GM19035 (cell line): ENCODE measurements around the gene VPS16.

Experiments used
- ATAC-seq: cut with Tn5 transposase; IDR thresholded peaks from one replicate; pipeline ENCODE4 v1.9.1; 2021; ENCODE audit not compliant: unreplicated experiment

VPS16 gene

DNA sequence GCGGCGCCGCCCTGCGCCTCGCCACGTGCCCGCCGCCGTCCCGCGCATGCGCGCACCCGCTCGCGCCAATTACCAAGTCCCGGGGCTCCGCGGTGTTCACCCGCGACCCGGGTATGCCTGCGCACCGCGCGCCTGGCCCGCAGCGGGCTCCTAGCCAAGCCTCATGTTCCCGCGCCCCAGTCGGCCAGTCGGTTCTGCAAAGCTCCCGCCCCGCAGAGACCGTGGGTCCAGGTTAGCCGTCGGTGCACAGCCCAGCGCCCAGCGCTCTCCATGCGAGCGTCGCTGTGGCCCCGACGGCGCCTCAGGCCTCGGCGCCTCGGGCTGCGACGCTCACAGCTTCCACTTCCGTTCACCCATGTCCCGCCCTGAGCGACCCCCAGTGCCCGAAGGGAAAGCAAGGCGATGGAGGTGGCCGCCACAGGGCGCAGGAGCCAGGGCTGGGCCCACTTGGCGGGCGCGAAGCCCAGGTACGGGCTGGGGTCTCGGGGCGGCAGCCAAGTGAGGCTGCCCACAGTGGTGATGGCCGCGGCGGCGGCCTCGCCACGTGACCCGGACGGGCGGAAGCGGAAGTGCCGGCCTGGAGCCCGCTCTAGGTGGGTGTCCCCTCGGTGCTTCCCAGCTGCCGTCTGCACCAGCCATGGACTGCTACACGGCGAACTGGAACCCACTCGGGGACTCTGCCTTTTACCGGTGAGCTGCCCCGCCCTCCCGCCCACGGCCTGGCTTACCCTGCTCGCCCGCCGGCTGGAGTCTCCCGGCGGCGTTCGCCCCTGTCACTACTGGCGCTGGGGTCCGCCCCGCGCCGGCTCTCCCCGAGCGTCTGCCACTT lies at the start of gene VPS16, which contains the start of gene PCED1A:
Gene VPS16, plus strand, starts transcription at position 608 of the 829 bp plus-strand sequence. Its CDS starts 30 bp downstream, at position 638.
Gene PCED1A, minus strand, starts transcription at position 518 of the 829 bp plus-strand sequence. CDS start 743 bp downstream, outside the sequence.
- peak; percentile 93 for ATAC-seq

DNA sequence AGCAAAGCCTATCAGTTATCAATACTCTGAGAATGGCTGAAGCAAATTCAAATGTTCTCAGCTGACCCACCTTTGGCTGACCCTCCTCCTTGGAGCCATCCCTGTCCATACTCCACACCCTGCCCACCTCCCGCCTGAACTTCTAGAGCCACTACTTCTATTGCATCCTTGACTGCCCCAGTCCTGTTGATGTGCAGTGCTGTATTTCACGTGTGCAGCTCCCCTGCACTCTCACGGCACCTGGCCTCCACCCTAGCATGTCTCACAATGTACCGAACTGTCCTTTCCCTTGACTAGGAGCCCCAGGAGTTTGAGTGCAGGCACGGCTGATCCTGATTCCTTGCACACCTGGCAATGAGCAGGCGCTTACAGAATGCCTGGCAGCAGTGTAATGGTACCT lies 47.1 kb upstream of the VPS16 start:
- no peak for ATAC-seq

DNA sequence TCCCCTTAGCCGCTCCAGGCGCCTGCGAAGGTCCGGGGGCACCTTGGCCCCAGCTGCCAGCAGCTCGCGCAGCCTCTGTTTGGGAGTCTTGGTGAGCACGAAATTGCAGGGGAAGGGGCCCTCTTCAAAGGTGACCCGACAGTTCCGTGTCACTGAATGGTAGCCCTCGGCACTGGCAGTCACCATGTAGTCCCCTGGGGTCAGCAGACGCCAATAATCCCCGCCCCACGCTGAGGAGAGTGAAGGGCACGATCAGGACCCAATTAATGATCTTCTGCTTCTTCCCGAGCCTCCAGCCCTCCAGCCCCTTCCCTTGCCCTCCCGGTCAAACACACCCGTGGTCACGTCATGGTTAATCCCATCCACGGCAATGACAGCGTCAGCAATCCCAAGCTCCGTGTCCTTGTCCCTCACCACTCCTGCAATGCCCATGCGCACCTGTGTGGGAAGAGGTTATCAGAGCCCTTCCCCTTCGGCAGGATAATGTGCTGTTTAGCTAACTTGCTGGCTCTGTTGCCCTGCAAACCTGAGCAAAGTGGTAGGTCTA lies 46.3 kb upstream of the VPS16 start:
- no peak for ATAC-seq

DNA sequence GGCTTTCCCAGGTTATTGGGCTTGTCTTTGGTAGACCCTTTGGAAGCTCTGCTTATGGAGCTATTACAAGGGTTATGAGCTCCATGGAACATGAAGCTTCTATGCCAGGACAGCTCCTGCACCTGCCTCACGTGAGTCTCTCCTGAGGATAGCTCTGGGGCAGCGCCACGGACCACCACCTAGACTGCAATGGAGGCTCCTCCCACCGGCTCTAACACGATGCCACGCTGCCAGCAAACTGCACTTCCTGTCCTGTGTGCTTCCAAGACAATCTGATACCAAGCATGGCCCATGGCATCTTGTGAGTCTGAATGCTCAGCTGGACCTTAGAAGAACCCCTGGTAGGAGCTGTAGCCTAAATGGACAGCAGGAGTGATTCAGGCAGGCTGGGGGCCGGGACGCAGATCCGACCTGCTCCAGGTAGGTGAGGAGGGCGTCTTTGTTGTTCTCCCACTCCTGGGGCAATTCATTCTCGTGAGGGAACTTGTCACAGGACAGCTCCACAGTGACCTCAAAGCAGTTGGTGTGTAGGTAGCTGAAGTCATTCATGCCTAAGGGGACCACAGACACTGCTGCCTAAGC lies 45.6 kb upstream of the VPS16 start:
- ATAC-seq: no peak

DNA sequence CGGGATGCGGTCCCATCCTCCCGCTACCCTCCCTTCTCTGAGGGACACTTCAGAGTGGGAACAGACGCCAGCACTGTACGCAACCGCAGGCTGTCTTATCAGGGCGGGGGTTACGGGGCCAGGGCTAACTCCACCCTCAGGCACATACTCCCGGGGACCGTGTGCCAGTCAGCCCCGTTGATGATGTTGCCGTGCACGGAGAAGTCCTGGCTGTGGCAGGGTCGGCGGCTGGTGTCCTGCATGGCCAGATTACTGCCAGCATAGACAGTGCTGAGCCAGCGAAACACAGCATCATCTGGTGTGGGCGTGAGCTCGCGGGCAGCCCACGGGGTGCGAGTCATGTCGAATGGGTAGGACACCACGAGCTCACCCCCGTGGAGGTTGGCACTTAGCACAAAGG lies 45.1 kb upstream of the VPS16 start:
- no peak for ATAC-seq

DNA sequence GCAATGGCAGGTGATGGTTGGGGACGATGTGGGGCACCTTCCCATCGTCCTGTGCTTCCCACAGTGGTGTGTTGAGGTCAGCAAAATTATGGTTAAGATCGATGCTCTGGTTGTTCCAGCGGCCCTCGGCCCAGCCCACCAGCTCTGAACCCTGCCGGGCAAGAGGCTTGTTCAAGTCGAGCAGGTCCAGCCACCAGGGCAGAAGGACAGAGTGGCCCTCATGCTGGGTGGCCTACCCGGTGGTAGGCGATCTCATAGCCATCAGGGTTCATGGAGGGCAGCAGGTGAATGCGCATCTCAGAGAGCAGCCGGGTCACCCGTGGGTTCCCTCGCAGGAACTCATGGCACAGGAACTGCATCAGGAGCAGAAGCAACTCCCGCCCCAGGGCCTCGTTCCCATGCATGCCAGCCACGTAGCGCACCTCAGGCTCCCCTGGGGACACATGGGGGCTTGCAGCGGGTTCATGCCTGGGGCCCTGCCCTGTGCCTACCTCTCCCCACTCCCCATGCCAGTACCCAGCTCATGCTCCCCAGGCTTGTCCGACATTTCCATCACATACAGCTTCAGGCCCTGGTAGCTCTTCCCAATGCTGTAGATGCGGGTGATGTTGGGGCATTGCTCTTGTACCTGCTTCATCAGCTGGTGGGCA lies 44.4 kb upstream of the VPS16 start:
- ATAC-seq: no peak

DNA sequence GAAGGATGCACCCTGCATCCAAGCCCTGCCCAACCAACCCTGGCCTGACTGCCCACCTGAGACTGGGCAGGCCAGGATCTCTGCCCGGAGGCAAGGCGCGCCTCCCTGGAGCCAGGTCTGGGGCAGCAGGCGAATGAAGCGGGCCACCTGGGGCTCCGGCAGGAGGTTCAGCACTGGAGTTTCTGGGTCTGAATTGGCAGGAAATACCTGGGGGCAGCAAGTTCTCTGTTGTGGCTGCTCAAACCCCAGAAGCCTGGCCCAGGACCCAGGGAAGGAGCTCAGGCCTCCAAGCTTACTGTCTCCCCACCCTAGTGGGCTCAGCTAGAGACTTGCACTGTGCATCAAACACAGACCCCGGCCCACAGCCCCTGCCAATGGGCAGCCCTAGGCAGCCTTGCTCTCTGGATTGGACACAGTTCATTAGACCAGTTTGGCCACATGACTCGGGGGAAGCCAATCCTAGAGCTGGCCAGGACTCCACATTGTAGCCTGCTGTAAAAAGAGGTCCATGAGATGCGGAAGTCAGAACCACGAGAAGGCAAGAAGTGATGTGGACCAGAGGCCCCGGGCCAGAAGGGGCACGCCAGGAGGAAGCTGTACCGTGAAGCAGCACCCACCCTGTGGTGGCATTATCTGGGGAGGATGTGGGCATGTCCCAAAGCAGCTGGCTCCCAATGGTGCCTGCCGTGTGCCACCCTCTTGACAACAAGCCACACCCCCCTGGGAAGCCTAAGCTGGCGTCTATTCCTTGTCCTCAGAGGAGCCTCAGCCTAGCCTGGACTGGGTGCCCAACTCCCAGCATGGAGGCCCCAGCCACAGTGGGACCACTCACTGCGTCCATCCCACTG lies 43.2 kb upstream of the VPS16 start:
- no peak for ATAC-seq

DNA sequence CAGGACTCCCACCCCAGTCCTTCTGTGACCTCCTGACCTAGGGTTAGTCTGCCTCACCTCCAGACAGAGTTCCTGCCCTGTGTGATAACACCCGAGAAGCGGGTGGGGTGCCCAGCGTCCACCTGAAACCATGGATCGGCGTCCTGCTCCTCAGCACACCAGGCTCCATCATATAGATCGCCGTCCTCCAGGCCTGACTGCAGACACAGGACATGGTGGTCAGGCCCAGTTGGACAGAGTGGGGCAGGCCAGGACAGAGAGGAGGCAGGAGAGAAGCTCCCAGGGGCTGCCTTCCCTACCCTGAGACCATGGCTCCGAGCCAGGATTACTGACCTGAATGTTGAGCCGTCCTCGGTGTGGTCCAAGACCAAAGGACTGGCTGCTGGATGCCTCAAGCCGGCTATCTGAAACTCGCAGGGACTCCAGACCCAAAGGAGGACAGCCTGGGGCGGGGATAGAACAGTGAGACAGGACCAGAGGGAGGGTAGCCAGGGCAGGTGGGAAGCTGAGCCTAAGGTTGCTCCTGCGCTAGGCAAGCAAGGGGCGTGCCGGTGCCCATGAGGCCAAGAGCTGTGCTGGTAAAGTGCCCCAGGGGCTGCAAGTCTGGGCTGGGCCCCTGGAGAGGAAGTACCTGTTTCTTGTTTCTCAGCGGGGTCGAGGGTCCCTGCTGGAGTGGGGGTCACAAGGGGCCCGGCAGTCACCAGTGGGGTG lies 42.3 kb upstream of the VPS16 start:
- ATAC-seq: no peak

DNA sequence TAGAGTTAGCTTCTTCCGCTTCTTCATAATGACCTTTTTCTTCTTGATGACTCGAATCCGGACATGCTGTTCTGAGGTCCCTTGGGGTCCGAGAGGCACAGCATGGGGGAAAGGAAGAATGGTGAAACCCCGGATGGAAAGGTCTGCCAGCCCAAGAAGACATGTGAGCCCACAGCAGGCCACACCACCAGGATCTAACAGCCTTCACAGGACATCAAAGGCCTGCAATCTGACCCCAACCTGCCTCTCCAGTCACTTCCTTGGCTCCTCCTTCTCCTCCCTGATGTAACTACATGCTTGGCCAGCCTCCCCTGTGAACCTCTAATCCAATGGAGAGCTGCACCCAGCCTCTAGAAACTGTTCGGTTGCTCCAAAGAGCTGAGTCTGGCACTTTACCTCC lies 41.7 kb upstream of the VPS16 start:
- no peak for ATAC-seq

DNA sequence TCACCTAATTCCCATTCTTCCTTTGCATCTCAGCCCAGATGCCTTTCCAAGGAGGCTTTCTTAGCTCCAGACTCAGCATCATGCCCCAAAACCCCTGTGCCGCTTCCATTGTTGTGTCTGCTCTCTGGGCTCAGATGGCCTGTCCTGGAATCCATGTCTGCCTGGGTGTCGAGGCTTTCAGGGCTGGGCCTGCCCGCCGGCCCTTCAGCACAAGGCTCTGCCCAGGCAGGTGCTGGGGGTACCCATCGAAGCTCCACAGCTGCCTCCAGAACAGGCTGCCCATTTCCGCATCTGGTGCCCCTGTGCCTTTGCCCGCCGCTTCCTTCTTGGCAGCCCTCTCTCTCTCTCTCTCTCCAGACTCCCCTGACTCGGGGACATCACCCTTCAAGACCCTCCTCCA lies 41.3 kb upstream of the VPS16 start:
- no peak for ATAC-seq

DNA sequence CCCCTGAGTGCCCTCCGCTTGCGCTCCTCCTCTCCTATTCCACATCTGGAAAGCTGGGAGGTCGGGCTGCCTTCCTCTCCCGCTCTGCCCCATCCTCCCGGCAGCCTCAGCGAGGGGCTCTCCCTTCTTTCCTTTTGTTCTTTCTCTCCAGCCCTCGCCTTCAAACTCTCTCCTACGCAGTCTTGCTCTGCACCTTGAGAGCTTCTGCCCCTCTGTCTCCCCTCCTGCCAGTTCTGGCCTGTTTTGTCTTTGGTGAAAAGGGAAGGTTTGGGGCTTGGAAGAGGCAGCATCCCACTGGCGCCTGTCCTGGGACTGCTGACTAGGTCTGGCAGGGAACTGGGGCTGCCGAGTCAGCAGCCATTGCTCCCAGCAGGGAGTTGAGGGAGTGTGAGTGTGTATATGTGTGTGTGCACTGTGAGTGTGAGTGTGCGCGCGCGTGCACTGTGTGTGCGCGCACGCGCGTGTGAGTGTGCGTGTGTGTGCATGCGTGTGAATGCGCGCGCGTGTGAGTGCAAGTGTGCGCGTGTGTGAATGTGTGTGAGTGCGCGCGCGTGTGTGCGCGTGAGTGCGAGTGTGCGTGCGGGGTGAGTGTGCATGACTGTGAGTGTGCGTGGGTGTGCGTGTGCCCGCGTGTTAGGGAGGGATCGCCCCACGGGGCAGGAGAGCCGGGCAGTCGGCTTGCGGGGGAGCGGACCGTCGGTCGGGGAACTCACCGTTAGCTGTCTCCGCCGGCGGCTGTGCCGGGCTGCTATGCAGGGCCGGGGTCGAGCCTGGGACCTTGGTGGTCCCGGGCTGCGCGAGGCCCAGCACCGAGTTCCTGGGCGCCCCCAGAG lies 40.6 kb upstream of the VPS16 start:
- peak; percentile 5 for ATAC-seq

DNA sequence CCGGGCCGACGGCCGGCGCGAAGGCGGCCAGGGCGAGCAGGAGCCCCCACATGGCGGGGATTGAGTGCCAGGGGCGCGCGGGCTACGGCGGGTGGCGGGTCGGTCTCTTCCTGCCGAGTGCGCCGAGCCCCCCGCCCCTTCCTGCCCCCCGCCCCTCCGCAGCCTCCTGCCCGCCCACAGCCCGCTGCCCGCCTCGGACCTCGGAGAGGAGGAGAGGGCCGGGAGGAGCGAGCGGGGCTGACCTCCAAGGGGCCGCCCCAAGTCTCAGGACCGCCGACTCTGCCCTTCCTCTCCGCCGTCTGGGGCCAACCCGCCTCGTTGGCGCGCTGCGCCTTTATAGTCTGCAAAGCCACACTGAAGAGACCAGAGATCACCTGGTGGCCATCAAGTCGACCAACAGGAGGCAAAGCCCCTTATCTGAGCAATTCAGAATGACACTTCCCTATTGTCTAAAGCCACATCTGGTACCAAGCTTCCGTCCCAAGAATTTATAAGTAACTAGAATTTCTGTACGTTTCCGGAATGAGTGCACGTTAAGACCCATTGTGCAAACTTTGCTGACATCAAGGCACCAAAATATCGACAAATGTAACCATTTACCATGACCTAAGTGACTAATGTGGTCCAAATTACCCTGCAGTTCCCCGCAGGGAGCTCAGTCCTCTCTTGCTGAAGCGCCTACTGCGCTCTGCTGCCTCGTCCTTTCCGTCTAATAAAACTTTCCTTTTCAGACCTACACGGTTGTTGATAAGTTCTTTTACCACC lies 39.8 kb upstream of the VPS16 start, which contains the start of gene CPXM1:
Gene CPXM1, minus strand, starts transcription at position 107 of the 765 bp plus-strand sequence. Its CDS starts 55 bp downstream, at position 52.
- peak; percentile 52 for ATAC-seq

DNA sequence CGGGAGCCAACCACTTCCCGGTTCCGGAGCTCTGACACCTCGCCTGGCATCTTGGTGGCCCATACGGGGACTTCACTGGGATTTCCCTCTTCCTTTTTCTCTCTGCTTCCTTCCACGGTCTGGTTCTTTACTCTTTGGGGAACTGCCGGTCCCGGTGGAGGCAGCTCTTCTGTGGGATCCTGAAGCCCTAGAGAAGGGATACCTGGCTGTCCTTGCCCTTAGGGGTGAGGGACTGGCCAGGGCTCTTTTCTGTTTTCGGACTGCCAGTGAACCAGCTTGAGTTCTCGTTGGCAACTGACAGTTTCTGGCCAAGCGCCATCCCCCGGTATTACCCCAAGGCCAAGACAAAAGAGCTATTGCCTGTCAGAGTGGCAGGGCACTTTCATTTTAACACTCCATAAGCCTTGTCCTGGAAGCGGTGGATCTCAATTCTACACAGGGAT lies 39.2 kb upstream of the VPS16 start:
- peak; percentile 6 for ATAC-seq

DNA sequence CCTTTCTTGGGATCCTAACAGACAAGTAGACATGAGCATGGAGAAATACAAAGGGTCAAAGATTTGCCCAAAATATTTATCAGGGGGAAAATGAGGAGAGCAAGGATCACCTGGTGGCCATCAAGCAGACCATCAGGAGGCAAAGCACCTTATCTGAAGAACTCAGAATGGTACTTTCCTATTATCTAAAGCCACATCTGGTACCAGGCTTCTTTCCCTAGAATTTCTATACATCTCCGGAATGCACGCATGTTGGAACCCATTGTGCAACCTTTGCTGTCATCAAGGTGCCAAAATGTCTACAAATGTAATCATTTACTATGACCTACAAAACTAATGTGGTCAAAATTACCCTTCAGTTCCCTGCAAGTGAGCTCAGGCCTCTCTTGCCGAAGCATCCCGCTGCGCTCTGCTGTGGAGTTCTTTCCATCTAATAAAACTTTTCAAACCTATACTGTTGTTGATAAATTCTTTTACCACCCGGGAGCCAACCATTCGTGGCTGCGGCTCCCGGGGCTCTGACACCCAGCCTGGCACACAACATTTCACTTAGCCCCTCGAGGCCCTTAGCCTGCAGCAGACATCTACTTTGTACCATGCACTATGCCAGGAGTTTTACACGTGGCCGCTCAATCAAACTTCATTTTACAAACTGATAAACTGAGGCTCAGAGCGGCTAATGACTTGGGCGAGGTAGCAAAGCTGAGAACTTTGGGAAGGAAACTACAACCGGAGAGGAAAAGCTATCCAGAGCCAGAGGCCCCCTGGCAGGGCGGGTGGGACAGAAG lies 36.3 kb upstream of the VPS16 start:
- ATAC-seq: no peak

DNA sequence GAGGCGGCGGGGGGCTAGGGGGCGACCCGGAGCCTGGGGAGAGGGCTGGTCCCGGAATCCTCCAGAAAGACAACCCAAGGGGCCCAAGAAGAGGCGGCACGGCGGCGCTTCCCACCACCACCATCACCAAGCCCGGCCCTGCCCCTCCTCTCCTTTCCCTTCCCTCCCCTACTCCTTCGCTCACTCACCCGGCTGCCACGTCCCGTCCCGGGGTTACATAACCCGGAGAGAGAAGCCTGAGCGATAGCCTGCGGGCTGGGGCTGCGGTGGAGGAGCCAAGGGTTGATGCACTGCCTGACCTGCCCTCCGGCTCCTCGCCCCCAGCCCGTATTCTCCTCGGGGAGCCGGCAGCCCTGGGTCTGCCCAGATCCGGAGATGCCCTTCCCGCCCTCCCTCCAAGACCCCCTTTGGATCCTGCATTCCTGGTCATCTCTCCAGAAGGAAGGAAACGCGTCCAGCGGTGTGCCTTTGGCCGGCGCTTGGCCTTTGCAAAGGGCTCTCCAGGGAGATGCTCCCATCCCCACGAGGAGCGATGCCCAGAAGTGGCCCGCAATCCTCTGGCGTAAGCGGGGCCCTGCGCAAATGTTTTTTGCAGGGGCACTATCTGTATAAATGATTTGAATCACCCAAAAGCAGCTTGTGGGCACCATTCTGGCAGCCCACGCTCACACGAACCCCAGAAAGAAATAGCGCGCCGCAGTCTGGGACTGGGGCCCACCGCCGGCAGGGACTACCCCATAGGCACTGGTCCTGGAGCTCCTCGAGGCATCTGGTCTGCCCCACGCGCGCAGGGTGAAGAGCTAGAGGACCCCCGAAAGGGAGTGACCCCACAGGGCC lies 35.5 kb upstream of the VPS16 start:
- no peak for ATAC-seq

DNA sequence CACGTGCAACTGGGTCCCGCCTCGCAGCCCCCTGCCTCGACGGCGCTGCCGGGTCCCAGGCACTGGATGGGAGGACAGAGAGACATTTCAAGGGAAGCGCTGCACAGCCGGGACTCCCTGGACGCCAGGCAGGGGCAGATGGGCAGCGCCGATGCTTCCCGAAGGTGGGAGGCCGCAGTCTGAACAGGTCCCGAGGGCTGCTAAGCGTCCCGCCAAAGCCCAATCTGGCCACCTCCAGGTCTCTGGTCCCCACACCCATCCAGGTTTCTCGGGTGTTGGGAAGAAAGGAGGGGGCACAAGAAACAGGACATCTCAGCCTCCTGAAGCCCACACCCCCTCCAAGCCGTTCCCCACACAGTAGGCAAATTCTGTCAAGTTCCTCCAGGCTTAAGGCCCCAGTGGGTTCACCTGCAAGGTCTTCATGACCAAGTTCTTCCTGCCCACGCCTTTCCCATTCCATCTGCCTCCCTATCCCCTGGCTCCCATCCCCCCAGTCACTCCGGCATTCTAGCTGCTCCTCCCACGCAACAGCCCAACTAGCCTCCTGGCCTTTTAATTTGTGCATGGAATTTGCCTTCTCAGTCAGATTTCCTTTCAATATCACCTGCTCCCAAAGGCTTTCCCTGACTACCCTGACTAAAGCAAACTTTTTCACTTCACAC lies 34.7 kb upstream of the VPS16 start:
- no peak for ATAC-seq
